Measurements from ENCODE around the gene MRAP.
"Not testable (repeated sequence)": the region's sequence is repeated elsewhere in the genome, so short reads cannot be mapped to it uniquely, and the experiment has no call there.

Gene MRAP

GRCh38 chr21:32298658-32299081 is at the start of gene MRAP:
Gene MRAP (plus strand): TSS chr21:32298855. CDS start chr21:32298972, 117 bp downstream.
- no peak for DNase-seq

GRCh38 chr21:32249511-32250280 is 49.0 kb upstream of the MRAP start:
- DNase-seq: no peak

GRCh38 chr21:32252136-32252535 is 46.5 kb upstream of the MRAP start:
- no peak for DNase-seq

GRCh38 chr21:32253215-32253641 is 45.4 kb upstream of the MRAP start:
- no peak for DNase-seq

GRCh38 chr21:32256251-32256650 is 42.4 kb upstream of the MRAP start:
- DNase-seq: no peak

GRCh38 chr21:32256873-32257620 is 41.6 kb upstream of the MRAP start:
- DNase-seq: no peak

- DNase-seq: peak; percentile 30 to 34
Observed at GRCh38 chr21:32257962-32258785, 40.5 kb upstream of the MRAP start.

GRCh38 chr21:32258786-32259048 is 39.9 kb upstream of the MRAP start:
- DNase-seq: not testable (repeated sequence)

GRCh38 chr21:32260130-32260529 is 38.5 kb upstream of the MRAP start:
- DNase-seq: no peak

GRCh38 chr21:32261929-32262328 is 36.7 kb upstream of the MRAP start:
- no peak for DNase-seq

- not testable (repeated sequence) for DNase-seq
Observed at GRCh38 chr21:32265321-32265720, 33.3 kb upstream of the MRAP start.

GRCh38 chr21:32270748-32271147 is 27.9 kb upstream of the MRAP start:
- no peak for DNase-seq

GRCh38 chr21:32276671-32277070 is 22.0 kb upstream of the MRAP start:
- no peak for DNase-seq

GRCh38 chr21:32278103-32278502 is 20.6 kb upstream of the MRAP start:
- DNase-seq: no peak

GRCh38 chr21:32278518-32279376 is 19.9 kb upstream of the MRAP start, which contains the start of gene MIS18A:
Gene MIS18A (minus strand): TSS chr21:32279049. CDS start chr21:32279014, 35 bp downstream.
- peak; percentile 97 to 98 for DNase-seq

- DNase-seq: no peak
Observed at GRCh38 chr21:32279377-32279680, 19.3 kb upstream of the MRAP start.

GRCh38 chr21:32281531-32281930 is 17.1 kb upstream of the MRAP start:
- DNase-seq: no peak

GRCh38 chr21:32282992-32283391 is 15.7 kb upstream of the MRAP start:
- no peak for DNase-seq

- DNase-seq: no peak
Observed at GRCh38 chr21:32285476-32285875, 13.2 kb upstream of the MRAP start.

- no peak for DNase-seq
Observed at GRCh38 chr21:32297449-32297848, 1.2 kb upstream of the MRAP start.

GRCh38 chr21:32298148-32298559 is 501 bp upstream of the MRAP start:
- no peak for DNase-seq

- DNase-seq: no peak
Observed at GRCh38 chr21:32299695-32300094, 1.0 kb downstream of the MRAP start.

Data from stimulated activated CD4-positive, alpha-beta T cell treated with anti-CD3 and anti-CD28 coated beads, Interleukin-2, amount 100 ng/mL, for 48 hours (primary cell).